ENCODE results near the gene LRRTM4. TPM values are rescaled to one million over a fixed set of nuclear protein-coding genes. Genes with fewer than 3 reads are reported as not detected.

The LRRTM4 gene
- total and polyA plus RNA-seq, 2 donors (not counting 1 experiment from before 2014, with no cell fraction given) = not detected

- H3K4me2 ChIP-seq (replicated peaks; ENCODE audit: low read depth, low read length, poor library complexity, severe bottlenecking) = no peak overlapping the region
- H3K4me1 Mint-ChIP-seq = no peaks in the 10 kb centered on the region
Measured at GRCh38 chr2:77191665-77192064, 330.5 kb downstream of the LRRTM4 start.

DNA sequence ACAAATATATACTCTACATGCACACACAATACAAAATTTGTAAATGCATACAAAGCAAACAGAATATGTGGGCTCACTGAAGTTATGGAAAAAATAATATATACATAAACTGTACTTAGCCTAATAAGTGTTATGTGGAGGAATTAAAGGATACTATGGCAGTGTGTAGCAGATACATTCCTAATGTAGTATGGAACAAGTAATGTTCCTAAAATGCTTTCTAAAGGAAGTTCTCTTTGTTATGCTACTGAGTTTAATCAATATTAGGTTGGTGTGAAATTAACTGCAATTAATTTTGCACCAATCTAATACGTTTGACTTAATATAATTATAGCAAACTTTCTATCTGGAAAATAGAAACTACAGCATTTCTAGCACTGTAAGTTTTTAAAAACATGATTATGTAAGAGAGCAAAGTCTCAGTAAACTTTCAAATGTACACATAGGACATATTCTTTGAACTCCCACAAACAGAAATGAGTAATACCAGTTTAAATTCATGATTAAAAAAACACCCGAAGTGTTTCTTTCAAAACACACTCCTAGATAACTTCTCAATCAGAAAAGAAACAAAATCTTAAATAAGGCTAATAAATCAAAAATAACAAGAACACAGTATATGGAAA, 331.3 kb downstream of the LRRTM4 start:
- POLR2A ChIA-PET = no interaction called here
- H3K27me3 ChIP-seq (replicated peaks in 1 of 4; ENCODE audit: control extremely low read depth in 1 of 4, control insufficient read depth in 3 of 4, insufficient read depth in 4 of 4, low read length in 3 of 4) = no peaks in the 10 kb centered on the region
- Mint-ChIP-seq H3K27me3 (no peaks in the 10 kb centered on the region), H3K27ac (no peak overlapping the region), H3K4me3 (no peak overlapping the region), H3K9me3 (ENCODE audit: insufficient read depth) (peaks cover 2% of the 10 kb centered on the region), H3K4me1 (no peaks in the 10 kb centered on the region)
- no peak overlapping the region for H3K4me2 ChIP-seq (replicated peaks; ENCODE audit: low read depth, low read length, poor library complexity, severe bottlenecking)
- H3K79me2 ChIP-seq (ENCODE audit: control insufficient read depth, insufficient read depth, low read length) = no peaks in the 10 kb centered on the region
- intact Hi-C loops (cut with micrococcal nuclease) = no loop called here
- DNase-seq (no peak), ATAC-seq (ENCODE audit: low read depth) (no peak)
- WGBS (ENCODE audit: insufficient coverage) = no CpG with 5 or more reads among the region's 2 CpGs
- CTCF ChIA-PET = no interaction called here
- H3K27ac ChIP-seq (ENCODE audit: low read length in 2 of 2) = no peak overlapping the region
- no peaks in the 10 kb centered on the region for H3K9me3 ChIP-seq (ENCODE audit: control extremely low read depth in 1 of 3, control insufficient read depth in 2 of 3, insufficient read depth in 1 of 3, low read length in 2 of 3)
- H4K20me1 ChIP-seq (ENCODE audit: control insufficient read depth, insufficient read depth, low read length, poor library complexity, severe bottlenecking) = no peaks in the 10 kb centered on the region
- no peaks in the 10 kb centered on the region for H3K4me1 ChIP-seq (ENCODE audit: control insufficient read depth in 2 of 2, insufficient read depth in 2 of 2, low read length in 2 of 2)
- TF ChIP-seq, protein P1, sequence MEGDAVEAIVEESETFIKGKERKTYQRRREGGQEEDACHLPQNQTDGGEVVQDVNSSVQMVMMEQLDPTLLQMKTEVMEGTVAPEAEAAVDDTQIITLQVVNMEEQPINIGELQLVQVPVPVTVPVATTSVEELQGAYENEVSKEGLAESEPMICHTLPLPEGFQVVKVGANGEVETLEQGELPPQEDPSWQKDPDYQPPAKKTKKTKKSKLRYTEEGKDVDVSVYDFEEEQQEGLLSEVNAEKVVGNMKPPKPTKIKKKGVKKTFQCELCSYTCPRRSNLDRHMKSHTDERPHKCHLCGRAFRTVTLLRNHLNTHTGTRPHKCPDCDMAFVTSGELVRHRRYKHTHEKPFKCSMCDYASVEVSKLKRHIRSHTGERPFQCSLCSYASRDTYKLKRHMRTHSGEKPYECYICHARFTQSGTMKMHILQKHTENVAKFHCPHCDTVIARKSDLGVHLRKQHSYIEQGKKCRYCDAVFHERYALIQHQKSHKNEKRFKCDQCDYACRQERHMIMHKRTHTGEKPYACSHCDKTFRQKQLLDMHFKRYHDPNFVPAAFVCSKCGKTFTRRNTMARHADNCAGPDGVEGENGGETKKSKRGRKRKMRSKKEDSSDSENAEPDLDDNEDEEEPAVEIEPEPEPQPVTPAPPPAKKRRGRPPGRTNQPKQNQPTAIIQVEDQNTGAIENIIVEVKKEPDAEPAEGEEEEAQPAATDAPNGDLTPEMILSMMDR (IDR thresholded peaks at IDR 0.05) = no peak
- no peak for TF ChIP-seq EZH2 (IDR thresholded peaks at IDR 0.05; ENCODE audit: borderline replicate concordance, insufficient read depth, low read depth, low read length, poor library complexity, severe bottlenecking)
- H3K4me3 ChIP-seq (ENCODE audit: control extremely low read depth in 1 of 5, extremely low read depth in 1 of 5, insufficient read depth in 1 of 5, low read depth in 2 of 5, low read length in 4 of 5) = no peak overlapping the region
- H2AFZ ChIP-seq (ENCODE audit: insufficient read depth, low read depth, low read length, poor library complexity, severe bottlenecking) = no peak overlapping the region
- H3K9ac ChIP-seq (ENCODE audit: low read length) = no peak overlapping the region
- no peaks in the 10 kb centered on the region for H3K36me3 ChIP-seq (replicated peaks in 1 of 2; ENCODE audit: control extremely low read depth in 1 of 2, control insufficient read depth in 1 of 2, extremely low read depth in 1 of 2, insufficient read depth in 2 of 2, low read length in 1 of 2)

More at GRCh38 chr2:77191665-77192064, 330.5 kb downstream of the LRRTM4 start:
- Histone ChIP-seq H3K4me3 (ENCODE audit: control extremely low read depth in 1 of 5, extremely low read depth in 1 of 5, insufficient read depth in 1 of 5, low read depth in 2 of 5, low read length in 4 of 5) (no peak overlapping the region), H2AFZ (ENCODE audit: insufficient read depth, low read depth, low read length, poor library complexity, severe bottlenecking) (no peak overlapping the region), H3K36me3 (replicated peaks in 1 of 2; ENCODE audit: control extremely low read depth in 1 of 2, control insufficient read depth in 1 of 2, extremely low read depth in 1 of 2, insufficient read depth in 2 of 2, low read length in 1 of 2) (no peaks in the 10 kb centered on the region), H4K20me1 (ENCODE audit: control insufficient read depth, insufficient read depth, low read length, poor library complexity, severe bottlenecking) (no peaks in the 10 kb centered on the region), H3K27ac (ENCODE audit: low read length in 2 of 2) (no peak overlapping the region), H3K9me3 (ENCODE audit: control extremely low read depth in 1 of 3, control insufficient read depth in 2 of 3, insufficient read depth in 1 of 3, low read length in 2 of 3) (no peaks in the 10 kb centered on the region), H3K9ac (ENCODE audit: low read length) (no peak overlapping the region), H3K27me3 (replicated peaks in 1 of 4; ENCODE audit: control extremely low read depth in 1 of 4, control insufficient read depth in 3 of 4, insufficient read depth in 4 of 4, low read length in 3 of 4) (no peaks in the 10 kb centered on the region), H3K79me2 (ENCODE audit: control insufficient read depth, insufficient read depth, low read length) (no peaks in the 10 kb centered on the region), H3K4me1 (ENCODE audit: control insufficient read depth in 2 of 2, insufficient read depth in 2 of 2, low read length in 2 of 2) (no peaks in the 10 kb centered on the region)
- WGBS (ENCODE audit: insufficient coverage) = no CpG with 5 or more reads among the region's 1 CpG
- TF ChIP-seq EZH2 (IDR thresholded peaks at IDR 0.05; ENCODE audit: borderline replicate concordance, insufficient read depth, low read depth, low read length, poor library complexity, severe bottlenecking) = no peak
- TF ChIP-seq, protein P1 (IDR thresholded peaks at IDR 0.05) = no peak
- no peaks in the 10 kb centered on the region for H3K27me3 Mint-ChIP-seq
- ChIA-PET POLR2A (no interaction called here), CTCF (no interaction called here)
- no peaks in the 10 kb centered on the region for H3K9me3 Mint-ChIP-seq (ENCODE audit: insufficient read depth)
- no peak overlapping the region for H3K27ac Mint-ChIP-seq
- no peak for ATAC-seq (ENCODE audit: low read depth)
- no peak for DNase-seq
- intact Hi-C loops (cut with micrococcal nuclease) = no loop called here
- H3K4me3 Mint-ChIP-seq = no peak overlapping the region
